Keratinocyte (primary cell): ENCODE data around the gene BOD1. TPM values are rescaled to one million over a fixed set of nuclear protein-coding genes. Genes with fewer than 3 reads are reported as not detected.

ENCODE experiments used
- DNase-seq: peaks from one replicate; pipeline ENCODE4 v3.0.0-alpha.2; 2011; ENCODE audit warnings: low read depth, missing footprints, low spot score
- FAIRE-seq: peaks from 2 replicates; lab custom pipeline; 2011; peaks lifted over from hg19 to GRCh38; lab: Jason Lieb, UNC
- H2AFZ ChIP-seq: 2 replicates; pipeline ENCODE4 v1.6.0; 2012; ENCODE audit warnings: low read length, control low read depth, inconsistent platforms; ENCODE audit not compliant: control insufficient read depth
- H3K27ac ChIP-seq: 2 replicates; pipeline ENCODE4 v1.5.1; 2011; ENCODE audit warnings: low read length; ENCODE audit not compliant: control insufficient read depth, insufficient read depth
- H3K27me3 ChIP-seq: 3 replicates; pipeline ENCODE4 v1.6.0; 2011; ENCODE audit warnings: low read length; ENCODE audit not compliant: control insufficient read depth, insufficient read depth; ENCODE audit errors: extremely low read depth
- H3K36me3 ChIP-seq, 2 experiments: 2 replicates in 1 of 2; 3 replicates in 1 of 2; pipeline ENCODE4 v1.5.1; 2011; ENCODE audit warnings: low read length in 2 of 2, mild to moderate bottlenecking in 1 of 2; ENCODE audit not compliant: control insufficient read depth in 2 of 2, insufficient read depth in 2 of 2; ENCODE audit errors: extremely low read depth in 1 of 2
- H3K4me1 ChIP-seq: 3 replicates; pipeline ENCODE4 v1.5.1; 2011; ENCODE audit warnings: low read length; ENCODE audit not compliant: control insufficient read depth, insufficient read depth; ENCODE audit errors: extremely low read depth
- H3K4me2 ChIP-seq: 3 replicates; pipeline ENCODE4 v1.6.0; 2011; ENCODE audit warnings: low read depth, low read length; ENCODE audit not compliant: control insufficient read depth, insufficient read depth; ENCODE audit errors: extremely low read depth
- H3K4me3 ChIP-seq, 3 experiments: fragments of 200-600 bp in 1 of 3; sonication (generic) in 1 of 3; 2 replicates in 2 of 3; 3 replicates in 1 of 3; pipeline ENCODE4 v1.5.1; 2011 to 2016; ENCODE audit warnings: low read length in 3 of 3, mild to moderate bottlenecking in 3 of 3, control low read depth in 2 of 3, inconsistent platforms in 1 of 3, low read depth in 1 of 3, mixed read lengths in 1 of 3, mixed run types in 1 of 3, moderate library complexity in 1 of 3; ENCODE audit not compliant: control insufficient read depth in 2 of 3, insufficient read depth in 2 of 3; ENCODE audit errors: extremely low read depth in 1 of 3
- H3K79me2 ChIP-seq: 2 replicates; pipeline ENCODE4 v1.6.0; 2012; ENCODE audit warnings: low read length; ENCODE audit not compliant: control insufficient read depth, insufficient read depth
- H3K9ac ChIP-seq: 3 replicates; pipeline ENCODE4 v1.6.0; 2011; ENCODE audit warnings: low read length; ENCODE audit not compliant: control insufficient read depth, insufficient read depth; ENCODE audit errors: extremely low read depth
- H3K9me1 ChIP-seq: 3 replicates; pipeline ENCODE4 v1.6.0; 2011; ENCODE audit warnings: low read length; ENCODE audit not compliant: control insufficient read depth, insufficient read depth; ENCODE audit errors: extremely low read depth
- H3K9me3 ChIP-seq: 2 replicates; pipeline ENCODE4 v1.5.1; 2012; ENCODE audit warnings: low read depth, low read length; ENCODE audit not compliant: control insufficient read depth
- H4K20me1 ChIP-seq: 3 replicates; pipeline ENCODE4 v1.6.0; 2011; ENCODE audit warnings: low read length; ENCODE audit not compliant: control insufficient read depth, insufficient read depth; ENCODE audit errors: extremely low read depth
- CTCF ChIP-seq, 3 experiments: IDR thresholded peaks in 1 of 3; conservative IDR thresholded peaks in 1 of 3; optimal IDR thresholded peaks in 1 of 3; 2 replicates in 2 of 3; 3 replicates in 1 of 3; pipeline versions ENCODE3 to v1.5.1; 2011; ENCODE audit warnings: low read length in 3 of 3, mild to moderate bottlenecking in 3 of 3, moderate library complexity in 2 of 3, control low read depth in 1 of 3, inconsistent platforms in 1 of 3; ENCODE audit not compliant: insufficient read depth in 2 of 3; ENCODE audit errors: extremely low read depth in 1 of 3
- EZH2 ChIP-seq: IDR thresholded peaks from one replicate; pipeline ENCODE4 v1.6.1; 2012; ENCODE audit warnings: inconsistent platforms, mild to moderate bottlenecking, low read length, moderate library complexity
- dilution Hi-C: fragments of 300-500 bp; cut with MboI; formaldehyde crosslinking; loops from one replicate; pipeline ENCODE4 v1.7.0; 2020; ENCODE audit warnings: low sequenced_read_pairs; ENCODE audit not compliant: extremely low pct_ligation_motif_present
- polyA plus RNA-seq, 5 experiments: library from polyadenylated mRNA; depleted of rRNA in 3 of 5; stranded (reverse) in 3 of 5; stranded (forward) in 1 of 5; unstranded in 1 of 5; fragments of >200 nt; gene quantifications; 1 replicate in 1 of 5; 2 replicates in 3 of 5; 3 replicates in 1 of 5; pipeline versions ENCODE4 v1.2.1 to v1.2.3, GENCODE V29; 2011 to 2012; ENCODE audit warnings: missing spikeins in 2 of 5, low read depth in 1 of 5, low replicate concordance in 1 of 5

BOD1 gene
- polyA plus RNA-seq, 1 donor (not counting 4 experiments of a cell fraction or from before 2014, with no cell fraction given), result 46.8 TPM

DNA sequence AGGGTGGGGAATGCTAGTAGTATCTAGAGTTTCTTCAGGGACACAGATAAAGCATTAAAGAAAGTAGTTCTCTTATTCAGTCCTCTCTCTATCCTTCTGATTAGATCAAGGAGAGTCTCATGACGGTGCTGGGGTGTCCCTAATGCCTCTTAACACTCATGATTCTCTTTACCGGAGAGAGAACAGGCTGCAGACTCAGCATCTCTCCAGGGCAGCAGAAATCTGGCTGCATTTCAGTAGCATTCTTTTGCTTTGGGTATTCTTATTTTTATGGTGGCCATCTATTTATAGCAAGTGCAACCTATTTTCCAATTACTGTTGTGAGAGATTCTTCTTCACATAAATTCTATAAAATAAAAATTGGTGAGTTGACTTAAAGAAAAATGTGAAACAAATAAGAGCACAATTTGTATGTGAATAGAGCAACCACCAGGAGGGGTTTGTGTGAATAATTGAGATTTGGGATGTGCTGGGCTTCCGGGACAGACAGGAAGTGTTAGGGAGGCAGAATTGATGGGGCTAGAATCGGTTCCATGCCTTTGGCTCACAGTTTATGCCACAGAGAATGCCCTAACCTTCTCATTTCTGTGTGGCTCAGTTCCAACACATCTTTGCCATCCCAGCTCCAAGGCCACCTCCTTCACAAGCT is 23.8 kb upstream of the BOD1 start:
- H3K27me3 ChIP-seq, result no peaks in the 10 kb centered on the region
- H2AFZ ChIP-seq, result no peak overlapping the region
- no peak overlapping the region for H3K9ac ChIP-seq
- H3K9me1 ChIP-seq, result no peaks in the 10 kb centered on the region
- DNase-seq (no peak), FAIRE-seq (no peak)
- H3K36me3 ChIP-seq, result no peaks in the 10 kb centered on the region
- no peak overlapping the region for H3K4me2 ChIP-seq
- no peak overlapping the region for H3K4me3 ChIP-seq
- no peaks in the 10 kb centered on the region for H4K20me1 ChIP-seq
- H3K27ac ChIP-seq, result no peak overlapping the region
- H3K4me1 ChIP-seq, result no peaks in the 10 kb centered on the region
- TF ChIP-seq EZH2 (no peak), CTCF (optimal IDR thresholded peaks at IDR 0.05 in 1 of 3, IDR thresholded peaks at IDR 0.05 in 1 of 3, conservative IDR thresholded peaks at IDR 0.05 in 1 of 3; ENCODE audit: extremely low read depth in 1 of 3, insufficient read depth in 2 of 3, low read length in 3 of 3) (no peak)
- no peaks in the 10 kb centered on the region for H3K9me3 ChIP-seq
- no peaks in the 10 kb centered on the region for H3K79me2 ChIP-seq
- dilution Hi-C loops, result no loop called here

GRCh38 chr5:173638126-173639040 is 21.9 kb upstream of the BOD1 start:
- dilution Hi-C loops, result no loop called here
- no peaks in the 10 kb centered on the region for H3K79me2 ChIP-seq
- H3K27ac ChIP-seq, result no peak overlapping the region
- peaks cover 11% of the 10 kb centered on the region for H3K4me1 ChIP-seq
- H3K4me3 ChIP-seq, result no peak overlapping the region
- no peak overlapping the region for H2AFZ ChIP-seq
- no peaks in the 10 kb centered on the region for H3K9me3 ChIP-seq
- no peak for TF ChIP-seq EZH2
- TF ChIP-seq CTCF (optimal IDR thresholded peaks at IDR 0.05 in 1 of 3, IDR thresholded peaks at IDR 0.05 in 1 of 3, conservative IDR thresholded peaks at IDR 0.05 in 1 of 3; ENCODE audit: extremely low read depth in 1 of 3, insufficient read depth in 2 of 3, low read length in 3 of 3), result no peak
- H3K9me1 ChIP-seq, result no peaks in the 10 kb centered on the region
- no peaks in the 10 kb centered on the region for H4K20me1 ChIP-seq
- H3K9ac ChIP-seq, result no peak overlapping the region
- FAIRE-seq (no peak), DNase-seq (no peak)
- H3K36me3 ChIP-seq, result no peaks in the 10 kb centered on the region
- H3K27me3 ChIP-seq, result no peaks in the 10 kb centered on the region
- no peak overlapping the region for H3K4me2 ChIP-seq
